ENCODE results near the gene FER. TPM values are rescaled to one million over a fixed set of nuclear protein-coding genes. Genes with fewer than 3 reads are reported as not detected.

The FER gene
- total RNA-seq, 1 experiment from 2014 or later = 22.1 TPM

GRCh38 chr5:108797986-108798385 is 50.3 kb downstream of the FER start:
- no peak for TF ChIP-seq POLR2AphosphoS5 (IDR thresholded peaks at IDR 0.05; ENCODE audit: low read depth, low read length)
- no peak for TF ChIP-seq REST (IDR thresholded peaks at IDR 0.05; ENCODE audit: insufficient read depth in 1 of 2, low read depth in 2 of 2, low read length in 1 of 2)
- TF ChIP-seq CTCF (IDR thresholded peaks at IDR 0.05) = no peak
- TF ChIP-seq SIN3A (IDR thresholded peaks at IDR 0.05; ENCODE audit: borderline replicate concordance, insufficient read depth, low read depth, low read length) = no peak
- TF ChIP-seq TCF7L2 (IDR thresholded peaks at IDR 0.05; ENCODE audit: low read depth, low read length) = no peak
- no TSS peak for BruUV-seq (replicated peaks)
- ATAC-seq = no peak
- no peak for DNase-seq (ENCODE audit: low read depth, low spot score)
- Histone ChIP-seq H3K36me3 (ENCODE audit: control insufficient read depth, insufficient read depth, low read length) (no peaks in the 10 kb centered on the region), H3K4me3 (ENCODE audit: low read depth in 2 of 2, low read length in 2 of 2) (no peak overlapping the region), H3K4me1 (ENCODE audit: control insufficient read depth, insufficient read depth, low read length) (no peaks in the 10 kb centered on the region; the same call in 1 of the 2 replicates), H3K27ac (ENCODE audit: low read length) (no peak overlapping the region), H3K9me3 (ENCODE audit: control insufficient read depth, insufficient read depth, low read depth, low read length) (peaks cover 3% of the 10 kb centered on the region; the same call in 1 of the 2 replicates), H3K27me3 (ENCODE audit: control insufficient read depth, insufficient read depth, low read length) (no peaks in the 10 kb centered on the region)
- intact Hi-C loops (cut with micrococcal nuclease; ENCODE audit: unreplicated experiment) = no loop called here
- ChIA-PET POLR2A (no interaction called here), CTCF (no interaction called here)
- in situ Hi-C loops (cut with HindIII; ENCODE audit: low pct_unique_long_range_greater_than_20kb, low sequenced_read_pairs) = no loop called here

GRCh38 chr5:108798513-108799265 is 51.0 kb downstream of the FER start:
- TF ChIP-seq CTCF (IDR thresholded peaks at IDR 0.05) = no peak
- no peak for TF ChIP-seq REST (IDR thresholded peaks at IDR 0.05; ENCODE audit: insufficient read depth in 1 of 2, low read depth in 2 of 2, low read length in 1 of 2)
- no peak for TF ChIP-seq TCF7L2 (IDR thresholded peaks at IDR 0.05; ENCODE audit: low read depth, low read length)
- TF ChIP-seq SIN3A (IDR thresholded peaks at IDR 0.05; ENCODE audit: borderline replicate concordance, insufficient read depth, low read depth, low read length) = no peak
- no peak for TF ChIP-seq POLR2AphosphoS5 (IDR thresholded peaks at IDR 0.05; ENCODE audit: low read depth, low read length)
- CTCF ChIA-PET = no interaction called here

More at GRCh38 chr5:108798513-108799265, 51.0 kb downstream of the FER start:
- BruUV-seq (replicated peaks) = no TSS peak
- Histone ChIP-seq H3K27ac (ENCODE audit: low read length) (no peak overlapping the region), H3K4me1 (ENCODE audit: control insufficient read depth, insufficient read depth, low read length) (no peaks in the 10 kb centered on the region; the same call in 1 of the 2 replicates), H3K27me3 (ENCODE audit: control insufficient read depth, insufficient read depth, low read length) (no peaks in the 10 kb centered on the region), H3K9me3 (ENCODE audit: control insufficient read depth, insufficient read depth, low read depth, low read length) (peaks cover 8% of the 10 kb centered on the region; the same call in 1 of the 2 replicates), H3K36me3 (ENCODE audit: control insufficient read depth, insufficient read depth, low read length) (no peaks in the 10 kb centered on the region), H3K4me3 (ENCODE audit: low read depth in 2 of 2, low read length in 2 of 2) (no peak overlapping the region)
- in situ Hi-C loops (cut with HindIII; ENCODE audit: low pct_unique_long_range_greater_than_20kb, low sequenced_read_pairs) = no loop called here
- no peak for DNase-seq (ENCODE audit: low read depth, low spot score)
- intact Hi-C loops (cut with micrococcal nuclease; ENCODE audit: unreplicated experiment) = no loop called here
- no peak for ATAC-seq
- POLR2A ChIA-PET = no interaction called here

Measured in Panc1 (cell line).